ENCODE results near the gene DMD. TPM values are rescaled to one million over a fixed set of nuclear protein-coding genes. Genes with fewer than 3 reads are reported as not detected.

Gene DMD
- total RNA-seq, 6 experiments from 2014 or later: 18.7 to 43.4 (median 32.9) TPM

DNA sequence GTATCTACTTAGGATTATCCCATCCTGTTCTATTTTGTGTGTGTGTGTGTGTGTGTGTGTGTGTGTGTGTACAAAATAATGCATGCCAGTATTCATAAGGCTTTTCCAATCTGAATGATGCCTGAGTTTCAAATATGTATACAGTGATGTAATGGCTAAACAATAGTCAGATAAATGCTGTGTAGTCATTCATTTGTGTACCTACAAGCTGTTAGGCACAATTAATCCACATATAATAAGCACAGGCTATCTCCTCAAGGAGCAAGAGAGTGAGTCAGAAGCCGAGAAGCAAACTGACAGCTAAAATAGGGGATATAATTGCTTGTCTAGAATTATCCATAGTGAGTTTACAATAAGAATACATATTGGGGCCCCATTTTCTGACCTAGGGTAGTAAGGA lies 15.7 kb downstream of the DMD start:
- Histone ChIP-seq H3K9me3 (no peaks in the 10 kb centered on the region), H3K36me3 (no peaks in the 10 kb centered on the region), H3K4me3 (no peak overlapping the region), H3K4me1 (no peaks in the 10 kb centered on the region), H3K27ac (no peak overlapping the region), H3K27me3 (no peaks in the 10 kb centered on the region)
- no peak for DNase-seq
- TF ChIP-seq, protein P1, sequence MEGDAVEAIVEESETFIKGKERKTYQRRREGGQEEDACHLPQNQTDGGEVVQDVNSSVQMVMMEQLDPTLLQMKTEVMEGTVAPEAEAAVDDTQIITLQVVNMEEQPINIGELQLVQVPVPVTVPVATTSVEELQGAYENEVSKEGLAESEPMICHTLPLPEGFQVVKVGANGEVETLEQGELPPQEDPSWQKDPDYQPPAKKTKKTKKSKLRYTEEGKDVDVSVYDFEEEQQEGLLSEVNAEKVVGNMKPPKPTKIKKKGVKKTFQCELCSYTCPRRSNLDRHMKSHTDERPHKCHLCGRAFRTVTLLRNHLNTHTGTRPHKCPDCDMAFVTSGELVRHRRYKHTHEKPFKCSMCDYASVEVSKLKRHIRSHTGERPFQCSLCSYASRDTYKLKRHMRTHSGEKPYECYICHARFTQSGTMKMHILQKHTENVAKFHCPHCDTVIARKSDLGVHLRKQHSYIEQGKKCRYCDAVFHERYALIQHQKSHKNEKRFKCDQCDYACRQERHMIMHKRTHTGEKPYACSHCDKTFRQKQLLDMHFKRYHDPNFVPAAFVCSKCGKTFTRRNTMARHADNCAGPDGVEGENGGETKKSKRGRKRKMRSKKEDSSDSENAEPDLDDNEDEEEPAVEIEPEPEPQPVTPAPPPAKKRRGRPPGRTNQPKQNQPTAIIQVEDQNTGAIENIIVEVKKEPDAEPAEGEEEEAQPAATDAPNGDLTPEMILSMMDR (IDR thresholded peaks at IDR 0.05): no peak
- no peak for TF ChIP-seq POLR2A (IDR thresholded peaks at IDR 0.05)
- 32% methylated on average over 1 of the region's 1 CpG for WGBS (ENCODE audit: insufficient coverage, low coverage, low lambda C conversion rate, missing lambda C conversion rate)
- intact Hi-C loops (cut with DNase I): no loop called here
- no peak for ATAC-seq

DNA sequence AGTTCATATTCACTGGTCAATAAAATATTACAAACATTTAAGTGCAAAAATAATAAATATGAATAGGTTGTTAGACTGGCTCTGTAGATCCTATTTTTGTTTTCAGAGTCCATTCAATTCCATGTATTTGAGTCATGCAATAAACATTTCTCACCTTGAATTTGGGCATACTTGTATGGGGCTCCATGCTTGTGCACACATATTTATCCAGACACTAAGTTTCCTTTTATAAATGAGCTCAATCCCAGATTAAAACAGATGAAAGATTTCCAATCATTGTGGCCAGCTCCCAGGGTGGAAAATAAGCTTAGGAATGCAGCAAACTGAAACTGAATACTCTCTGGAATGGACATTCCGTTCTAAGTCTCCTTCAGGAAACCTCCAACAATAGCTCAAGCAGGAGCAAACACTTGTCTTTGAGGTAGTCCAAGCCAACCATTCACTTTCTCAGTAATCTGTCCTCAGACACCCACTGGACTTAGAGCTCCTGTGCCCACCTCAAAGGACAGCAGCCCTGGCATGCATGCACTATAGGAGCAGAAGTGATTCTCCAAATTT lies 16.4 kb downstream of the DMD start:
- no CpG with 5 or more reads among the region's 1 CpG for WGBS (ENCODE audit: insufficient coverage, low coverage, low lambda C conversion rate, missing lambda C conversion rate)
- Histone ChIP-seq H3K9me3 (no peaks in the 10 kb centered on the region), H3K27me3 (no peaks in the 10 kb centered on the region), H3K36me3 (no peaks in the 10 kb centered on the region), H3K27ac (no peak overlapping the region), H3K4me1 (no peaks in the 10 kb centered on the region), H3K4me3 (no peak overlapping the region)
- intact Hi-C loops (cut with DNase I): no loop called here
- TF ChIP-seq, protein P1 (IDR thresholded peaks at IDR 0.05): no peak
- DNase-seq (no peak), ATAC-seq (no peak)

DNA sequence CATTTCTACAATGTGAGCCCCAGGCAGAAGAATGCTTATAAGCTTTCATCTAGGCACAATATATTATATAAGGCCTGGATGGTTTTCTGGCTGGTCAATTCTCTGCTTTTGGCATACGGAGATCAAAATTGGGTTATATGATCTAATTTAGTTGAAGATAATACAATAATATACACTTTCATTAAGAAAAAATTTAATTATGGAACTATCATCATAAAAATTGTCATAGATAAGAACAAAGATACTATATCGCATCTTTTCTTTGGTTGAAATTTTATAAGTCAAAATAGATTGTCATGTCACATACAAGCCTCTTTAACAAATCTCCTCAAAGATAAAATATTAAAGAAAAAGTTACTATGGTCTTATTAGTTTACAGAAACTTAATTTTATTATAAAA lies 17.1 kb downstream of the DMD start:
- no peaks in the 10 kb centered on the region for H3K36me3 ChIP-seq
- no peaks in the 10 kb centered on the region for H3K27me3 ChIP-seq
- H3K4me1 ChIP-seq: no peaks in the 10 kb centered on the region
- intact Hi-C loops (cut with DNase I): no loop called here
- DNase-seq: no peak
- WGBS (ENCODE audit: insufficient coverage, low coverage, low lambda C conversion rate, missing lambda C conversion rate): 51% methylated on average over 2 of the region's 2 CpGs
- no peak for ATAC-seq
- no peak overlapping the region for H3K27ac ChIP-seq
- no peak for TF ChIP-seq POLR2A (IDR thresholded peaks at IDR 0.05)
- TF ChIP-seq, protein P1 (IDR thresholded peaks at IDR 0.05): no peak
- no peak overlapping the region for H3K4me3 ChIP-seq
- no peaks in the 10 kb centered on the region for H3K9me3 ChIP-seq

DNA sequence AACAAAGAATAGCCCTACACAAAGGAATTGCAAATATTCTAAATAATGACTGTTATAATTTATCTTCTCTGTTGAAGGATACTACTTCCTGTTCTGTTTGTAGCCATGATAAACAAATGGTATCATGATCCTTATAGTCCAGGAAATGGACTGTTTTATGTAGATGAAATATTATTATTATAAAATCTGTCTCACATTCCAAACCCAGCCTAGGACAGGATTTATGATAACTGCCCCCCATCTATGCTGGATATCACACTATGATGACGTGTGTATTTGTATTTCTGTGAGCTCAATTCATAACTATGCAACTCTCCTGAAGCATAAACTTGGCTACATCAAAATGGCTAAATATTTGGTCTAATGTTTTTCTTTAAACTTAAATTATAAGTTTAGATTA lies 21.3 kb downstream of the DMD start:
- H3K4me1 ChIP-seq: no peaks in the 10 kb centered on the region
- no peak overlapping the region for H3K4me3 ChIP-seq
- no peaks in the 10 kb centered on the region for H3K27me3 ChIP-seq
- intact Hi-C loops (cut with DNase I): no loop called here
- H3K27ac ChIP-seq: no peak overlapping the region
- WGBS (ENCODE audit: insufficient coverage, low coverage, low lambda C conversion rate, missing lambda C conversion rate): 13% methylated on average over 1 of the region's 1 CpG
- no peaks in the 10 kb centered on the region for H3K36me3 ChIP-seq
- DNase-seq (no peak), ATAC-seq (no peak)
- no peaks in the 10 kb centered on the region for H3K9me3 ChIP-seq
- TF ChIP-seq, protein P1 (IDR thresholded peaks at IDR 0.05): no peak
- TF ChIP-seq POLR2A (IDR thresholded peaks at IDR 0.05): no peak

DNA sequence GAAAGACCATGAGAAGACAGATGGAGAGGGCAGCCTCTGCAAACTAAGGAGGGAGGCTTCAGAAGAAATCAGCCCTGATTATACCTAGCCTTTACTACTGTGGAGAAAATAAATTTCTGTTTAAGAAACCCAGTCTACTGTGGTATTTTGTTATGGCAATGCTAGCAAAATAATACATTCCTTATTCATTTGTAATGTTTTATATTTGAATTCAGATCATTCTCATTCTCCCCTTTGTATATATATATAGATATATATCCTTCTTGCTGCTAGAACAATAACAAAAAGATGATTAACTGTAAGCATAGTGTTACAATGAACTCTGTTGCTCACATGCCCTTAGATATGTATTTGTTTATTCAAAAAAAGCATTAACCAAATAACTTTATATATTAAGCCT lies 22.5 kb downstream of the DMD start:
- H3K27ac ChIP-seq: no peak overlapping the region
- intact Hi-C loops (cut with DNase I): no loop called here
- H3K27me3 ChIP-seq: no peaks in the 10 kb centered on the region
- no peaks in the 10 kb centered on the region for H3K36me3 ChIP-seq
- H3K9me3 ChIP-seq: no peaks in the 10 kb centered on the region
- H3K4me1 ChIP-seq: no peaks in the 10 kb centered on the region
- DNase-seq (no peak), ATAC-seq (no peak)
- H3K4me3 ChIP-seq: no peak overlapping the region
- TF ChIP-seq POLR2A (IDR thresholded peaks at IDR 0.05): no peak
- TF ChIP-seq, protein P1 (IDR thresholded peaks at IDR 0.05): no peak
